HG03460 (cell line): ENCODE measurements around the gene NLRP10.
"Not testable (repeated sequence)": the region's sequence is repeated elsewhere in the genome, so short reads cannot be mapped to it uniquely, and the experiment has no call there.

Experiments
- ATAC-seq: cut with Tn5 transposase; IDR thresholded peaks from one replicate; pipeline ENCODE4 v1.9.1; 2021; ENCODE audit not compliant: unreplicated experiment

Gene NLRP10

GRCh38 chr11:7965386-7965785, at the start of gene NLRP10:
Gene NLRP10 (minus strand): TSS chr11:7965447. CDS start chr11:7963495, 1,952 bp downstream.
- no peak for ATAC-seq

GRCh38 chr11:8013833-8014232, 48.6 kb upstream of the NLRP10 start:
- no peak for ATAC-seq

- ATAC-seq = no peak
Measured at GRCh38 chr11:8011981-8012444, 46.8 kb upstream of the NLRP10 start.

- ATAC-seq = no peak
Measured at GRCh38 chr11:8011371-8011770, 46.1 kb upstream of the NLRP10 start.

- no peak for ATAC-seq
Measured at GRCh38 chr11:8009856-8010255, 44.6 kb upstream of the NLRP10 start.

- no peak for ATAC-seq
Measured at GRCh38 chr11:8008212-8008611, 43.0 kb upstream of the NLRP10 start.

GRCh38 chr11:8006349-8006977, 41.2 kb upstream of the NLRP10 start:
- peak; percentile 69 for ATAC-seq

GRCh38 chr11:8005556-8005955, 40.3 kb upstream of the NLRP10 start:
- no peak for ATAC-seq

- ATAC-seq = no peak
Measured at GRCh38 chr11:8004008-8004407, 38.8 kb upstream of the NLRP10 start.

- ATAC-seq = no peak
Measured at GRCh38 chr11:8003187-8003586, 37.9 kb upstream of the NLRP10 start.

- ATAC-seq = no peak
Measured at GRCh38 chr11:8002676-8003075, 37.4 kb upstream of the NLRP10 start.

- no peak for ATAC-seq
Measured at GRCh38 chr11:8000390-8000789, 35.1 kb upstream of the NLRP10 start.

- ATAC-seq = no peak
Measured at GRCh38 chr11:7999795-8000194, 34.5 kb upstream of the NLRP10 start.

- ATAC-seq = no peak
Measured at GRCh38 chr11:7994581-7995278, 29.5 kb upstream of the NLRP10 start.

GRCh38 chr11:7987560-7987883, 22.3 kb upstream of the NLRP10 start:
- not testable (repeated sequence) for ATAC-seq

GRCh38 chr11:7986768-7987559, 21.7 kb upstream of the NLRP10 start, which contains the start of gene EIF3F:
Gene EIF3F (plus strand): TSS chr11:7987337. CDS start chr11:7987353, 16 bp downstream.
- peak; percentile 95 for ATAC-seq

- ATAC-seq = no peak
Measured at GRCh38 chr11:7983832-7984590, 18.8 kb upstream of the NLRP10 start.

GRCh38 chr11:7982582-7983119, 17.4 kb upstream of the NLRP10 start:
- ATAC-seq = peak; percentile 43

- ATAC-seq = no peak
Measured at GRCh38 chr11:7981619-7982157, 16.4 kb upstream of the NLRP10 start.

GRCh38 chr11:7977232-7977917, 12.1 kb upstream of the NLRP10 start:
- ATAC-seq = no peak
